GM18505 (cell line): Measurements from ENCODE around the gene TRPM4.

Experiments used
- ATAC-seq: cut with Tn5 transposase; IDR thresholded peaks from one replicate; pipeline ENCODE4 v1.9.1; 2021; ENCODE audit not compliant: unreplicated experiment
- POLR2A ChIP-seq: IDR thresholded peaks from 4 replicates; pipeline ENCODE4 v1.6.1; 2011; ENCODE audit warnings: borderline replicate concordance; ENCODE audit not compliant: insufficient read depth, insufficient read length; ENCODE audit errors: extremely low read depth

Gene TRPM4

DNA sequence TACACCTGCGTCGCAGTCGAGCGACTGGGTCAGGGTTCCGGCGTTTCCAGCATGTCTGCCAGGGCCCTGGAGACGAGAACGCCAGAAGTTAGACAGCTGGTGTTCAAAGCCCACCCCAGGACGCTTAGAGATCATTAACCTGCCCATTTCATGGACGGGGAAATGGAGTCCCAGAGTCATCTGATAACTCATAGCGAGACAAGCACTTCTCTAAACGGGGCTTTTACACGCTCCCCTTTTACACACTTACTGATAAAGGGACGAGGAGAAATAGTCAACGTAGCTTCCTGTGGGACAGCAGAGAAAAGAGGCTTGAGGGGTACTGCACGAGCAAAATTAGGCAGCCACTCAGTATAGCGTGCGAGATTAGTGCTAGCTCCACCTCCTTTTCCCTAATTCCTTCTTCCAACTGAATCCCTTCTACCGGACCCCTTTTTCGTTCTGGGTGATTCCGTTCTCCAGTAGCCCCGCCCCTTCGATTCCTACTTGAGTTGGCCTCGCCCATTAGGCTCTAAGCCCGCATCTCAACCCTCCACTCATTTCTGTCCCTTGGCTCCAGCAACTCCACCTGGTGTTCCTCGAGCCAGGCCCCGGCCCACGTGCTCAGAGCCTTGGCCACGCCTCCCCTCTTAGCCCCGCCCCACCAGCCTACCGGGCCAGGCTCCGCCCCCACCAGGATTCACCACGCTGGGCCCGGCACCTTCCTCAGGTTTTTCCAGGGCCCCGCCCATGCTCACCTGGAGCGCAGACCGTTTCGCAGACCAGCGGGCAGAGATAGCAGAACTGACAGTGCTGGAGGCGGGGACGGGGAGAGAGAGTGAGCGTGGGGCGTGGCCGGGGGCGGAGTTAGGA, 6.1 kb upstream of the TRPM4 start:
- no peak for ATAC-seq

DNA sequence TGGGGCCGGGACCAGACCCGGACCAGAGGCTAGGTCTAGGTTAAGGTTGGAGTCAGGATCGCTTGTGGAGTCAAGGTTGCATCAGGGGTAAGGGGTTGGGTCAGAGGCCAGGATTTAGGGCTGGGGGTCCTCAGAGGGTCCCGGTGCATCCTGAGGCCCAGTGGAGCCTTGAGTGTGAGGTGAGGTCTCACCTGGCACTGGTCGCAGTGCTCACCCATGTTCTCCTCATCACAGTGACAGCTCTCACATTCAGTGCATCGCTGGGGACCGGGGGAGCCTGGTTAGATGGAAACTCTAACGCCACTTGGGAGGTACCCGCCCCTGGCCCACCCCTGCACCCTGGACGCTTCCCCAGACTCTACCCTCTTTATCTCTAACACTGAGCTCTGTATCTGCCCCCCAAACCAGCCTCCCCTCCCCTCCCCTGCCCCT, 5.5 kb upstream of the TRPM4 start:
- no peak for TF ChIP-seq POLR2A
- no peak for ATAC-seq

More for the DNA sequence above, 6.1 kb upstream of the TRPM4 start:
- TF ChIP-seq POLR2A: no peak

DNA sequence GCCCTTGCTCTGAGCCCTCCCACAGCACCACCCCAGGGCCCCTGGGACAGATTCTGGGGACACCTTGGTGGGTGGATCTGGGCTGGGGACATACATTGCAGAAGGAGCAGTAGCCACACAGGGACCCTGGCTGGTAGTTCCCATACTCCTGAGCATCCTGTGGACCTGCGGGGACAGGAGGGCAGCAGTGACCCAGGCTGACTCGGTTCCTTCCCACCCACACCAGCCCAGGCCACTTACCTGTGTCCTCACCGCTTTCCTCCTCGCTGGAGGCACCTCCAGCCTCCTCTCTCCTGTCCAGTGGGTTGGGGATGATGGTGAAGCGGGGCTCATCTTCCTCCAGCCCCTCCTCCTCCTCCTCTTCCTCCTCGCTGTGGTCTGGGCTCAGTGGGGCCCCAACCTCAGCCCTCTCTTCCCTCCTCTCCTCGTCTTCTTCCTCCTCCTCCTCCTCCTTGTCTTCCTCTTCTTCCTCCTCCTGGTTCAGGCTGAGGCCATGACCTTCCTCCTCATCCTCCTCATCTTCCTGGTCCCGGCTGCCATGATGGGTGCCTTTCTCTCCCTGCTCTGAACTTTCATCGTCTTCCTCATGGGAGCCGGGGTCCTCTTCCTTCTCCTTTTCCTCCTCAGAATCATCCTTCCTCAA, 4.3 kb upstream of the TRPM4 start:
- TF ChIP-seq POLR2A: no peak
- no peak for ATAC-seq

DNA sequence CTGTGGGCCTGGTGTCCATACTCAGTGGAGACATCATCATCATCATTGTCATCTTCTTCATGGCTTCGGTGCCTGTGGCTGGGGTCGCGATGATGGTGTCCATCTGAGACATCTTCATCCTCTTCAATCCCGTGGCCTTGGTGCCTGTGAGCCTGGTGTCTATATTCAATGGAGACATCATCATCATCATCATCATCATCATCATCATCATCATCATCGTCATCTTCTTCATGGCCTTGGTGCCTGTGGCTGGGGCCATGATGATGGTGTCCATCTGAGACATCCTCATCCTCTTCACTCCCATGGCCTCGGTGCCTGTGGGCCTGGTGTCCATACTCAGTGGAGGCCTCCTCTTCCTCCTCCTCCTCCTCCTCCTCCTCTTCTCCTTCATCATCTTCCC, 3.3 kb upstream of the TRPM4 start:
- no peak for ATAC-seq
- no peak for TF ChIP-seq POLR2A

DNA sequence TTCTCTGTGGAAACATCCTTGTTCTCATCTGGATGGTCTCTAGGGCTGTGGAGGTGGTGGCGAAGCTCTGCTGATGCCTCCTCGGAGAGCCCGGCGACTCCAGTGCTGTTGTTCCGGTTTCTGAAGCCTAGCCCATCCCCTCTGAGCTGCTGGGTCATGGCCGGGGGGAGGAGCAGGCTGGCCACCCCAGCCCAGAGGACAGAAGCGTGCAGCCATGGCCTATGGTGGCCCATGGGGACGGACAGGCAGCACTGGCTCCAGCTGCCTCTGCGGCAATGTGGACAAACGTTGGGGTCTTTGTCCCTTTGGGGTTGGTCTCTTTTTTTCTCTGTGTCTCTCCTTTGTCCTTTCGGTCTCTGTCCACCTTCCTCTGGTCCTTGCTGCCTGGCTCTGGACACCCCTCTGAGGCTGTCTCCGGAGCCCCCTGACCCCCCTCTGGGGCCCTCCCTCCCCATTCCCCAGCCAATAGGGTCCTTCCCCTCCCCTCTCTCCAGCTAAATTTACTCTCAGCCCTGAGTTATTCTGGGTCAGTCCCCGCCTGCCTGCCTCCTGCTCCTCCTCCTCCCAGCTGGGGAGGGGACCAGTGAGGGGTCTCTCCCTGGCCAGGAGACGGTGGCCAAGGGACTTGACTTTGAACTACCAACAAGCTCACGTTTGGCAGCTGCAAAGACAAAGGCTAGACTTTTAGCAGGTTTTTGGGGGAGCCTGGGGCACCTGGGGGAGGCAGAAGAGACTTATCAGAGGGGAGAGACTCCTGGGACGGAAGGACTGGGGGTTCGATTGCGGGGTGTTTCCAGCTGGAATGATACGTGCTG, 2.4 kb upstream of the TRPM4 start, which contains the start of gene HRC:
HRC (minus strand) TSS at position 392 of the 815 bp plus-strand sequence; CDS start at position 233, 159 bp downstream.
- no peak for TF ChIP-seq POLR2A
- ATAC-seq: no peak

DNA sequence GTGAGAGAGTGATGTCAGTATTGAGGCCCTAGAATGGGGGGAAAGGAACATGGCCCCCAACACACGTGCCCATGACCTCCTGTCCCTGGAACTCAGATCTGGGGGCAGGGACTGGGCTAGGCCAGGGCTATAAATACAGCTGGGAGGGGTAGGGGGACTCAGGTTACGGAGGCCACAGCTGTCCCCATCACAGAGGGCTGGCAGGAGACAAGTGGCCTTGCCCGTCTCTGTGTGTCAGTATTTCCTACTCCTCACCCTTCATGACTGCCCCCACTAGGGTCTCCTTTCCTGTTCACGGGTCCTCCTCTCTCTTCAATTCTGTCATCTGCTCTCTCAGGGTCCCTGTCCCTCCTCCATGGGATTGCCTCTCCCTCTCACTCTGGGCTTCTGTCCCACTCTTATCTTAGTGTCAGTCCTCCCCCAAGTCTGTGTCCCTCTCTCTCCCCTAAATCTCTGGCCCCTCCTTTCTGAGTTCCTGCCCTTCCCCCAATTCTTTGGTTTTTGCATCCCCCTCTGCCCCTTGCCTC, 1.7 kb upstream of the TRPM4 start:
- no peak for ATAC-seq
- no peak for TF ChIP-seq POLR2A

DNA sequence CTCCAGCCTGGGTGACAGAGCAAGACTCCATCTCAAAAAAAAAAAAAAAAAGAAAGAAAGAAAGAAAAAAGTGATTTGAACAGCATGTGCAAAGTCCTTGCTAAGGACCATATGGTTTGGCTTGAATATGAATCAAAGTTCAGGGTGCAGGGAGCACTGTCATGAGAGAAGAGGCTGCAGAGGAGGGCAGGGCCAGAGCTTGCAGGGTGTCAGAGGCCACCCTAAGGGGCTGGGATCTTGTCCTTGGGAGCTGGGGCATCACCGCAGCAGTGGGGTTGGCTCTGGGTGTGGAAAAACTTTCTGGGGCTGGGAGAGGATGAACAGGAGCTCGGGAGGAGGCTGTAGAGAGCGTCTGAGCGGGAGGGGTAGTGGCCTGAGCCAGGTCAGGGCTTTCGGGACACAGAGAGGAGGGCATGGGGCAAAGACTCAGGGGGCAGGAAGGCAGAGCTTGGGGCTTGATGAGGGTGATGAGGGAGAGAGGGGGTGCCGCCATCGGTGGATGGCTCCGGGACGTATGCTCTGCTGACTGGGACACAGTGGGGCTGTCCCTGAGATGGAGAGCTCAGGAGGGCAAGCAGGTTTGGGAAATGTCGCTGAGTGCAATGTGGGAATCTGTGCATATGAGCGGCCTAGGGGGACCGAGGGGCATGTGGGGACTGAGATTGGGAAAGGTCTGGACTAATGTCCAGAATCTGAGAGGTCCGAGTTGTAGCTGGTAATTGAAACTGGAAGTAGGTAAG, 3.0 kb downstream of the TRPM4 start:
- TF ChIP-seq POLR2A: no peak
- no peak for ATAC-seq

DNA sequence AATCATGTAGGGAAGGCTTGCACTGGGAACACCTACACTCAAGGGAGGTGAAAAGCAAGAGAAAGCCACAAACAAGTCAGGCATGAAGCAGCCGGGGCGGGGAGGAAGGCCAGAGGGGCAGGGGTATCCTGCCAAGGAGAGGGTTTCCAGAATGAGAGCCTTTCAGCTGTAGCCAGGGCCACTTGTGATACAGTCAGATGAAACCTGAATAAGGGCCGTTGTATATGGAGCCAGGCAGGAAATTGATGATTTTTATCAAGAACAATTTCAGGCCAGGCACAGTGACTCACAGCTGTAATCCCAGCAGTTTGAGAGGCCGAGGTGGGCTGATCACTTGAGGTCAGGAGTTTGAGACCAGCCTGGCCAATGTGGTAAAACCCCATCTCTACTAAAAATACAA, 4.4 kb downstream of the TRPM4 start:
- ATAC-seq: no peak
- no peak for TF ChIP-seq POLR2A

DNA sequence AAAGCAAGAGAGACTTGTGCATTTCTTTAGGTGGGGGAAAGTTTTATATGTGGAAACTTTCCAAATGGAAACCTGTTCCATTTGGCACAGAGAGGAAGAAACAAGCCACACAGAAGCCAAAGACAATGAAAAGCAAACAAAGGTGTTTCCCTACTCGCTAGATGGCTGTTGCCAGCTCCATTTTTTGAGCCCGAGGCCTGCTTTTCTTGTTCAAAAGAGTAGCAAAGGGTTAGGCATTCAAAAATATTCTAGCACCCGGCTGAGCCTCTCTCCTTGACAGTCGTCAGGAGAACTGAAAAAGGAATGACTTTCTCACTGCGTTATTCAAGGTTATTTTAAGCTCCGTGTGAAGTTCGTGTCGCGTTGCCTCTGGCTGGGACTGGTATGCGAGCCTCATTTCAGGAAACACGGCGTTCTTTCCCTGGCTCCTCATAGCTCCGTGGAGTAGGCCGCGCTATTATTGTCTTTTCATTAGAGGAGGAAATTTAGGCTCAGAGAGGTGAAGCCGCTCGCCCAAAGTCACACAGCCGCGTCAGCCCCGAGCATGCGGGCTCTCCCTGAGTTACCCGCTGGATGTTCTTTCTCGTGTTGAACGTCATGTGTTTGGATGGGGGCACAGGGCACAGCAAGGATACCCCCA, 7.6 kb downstream of the TRPM4 start:
- no peak for ATAC-seq
- no peak for TF ChIP-seq POLR2A

DNA sequence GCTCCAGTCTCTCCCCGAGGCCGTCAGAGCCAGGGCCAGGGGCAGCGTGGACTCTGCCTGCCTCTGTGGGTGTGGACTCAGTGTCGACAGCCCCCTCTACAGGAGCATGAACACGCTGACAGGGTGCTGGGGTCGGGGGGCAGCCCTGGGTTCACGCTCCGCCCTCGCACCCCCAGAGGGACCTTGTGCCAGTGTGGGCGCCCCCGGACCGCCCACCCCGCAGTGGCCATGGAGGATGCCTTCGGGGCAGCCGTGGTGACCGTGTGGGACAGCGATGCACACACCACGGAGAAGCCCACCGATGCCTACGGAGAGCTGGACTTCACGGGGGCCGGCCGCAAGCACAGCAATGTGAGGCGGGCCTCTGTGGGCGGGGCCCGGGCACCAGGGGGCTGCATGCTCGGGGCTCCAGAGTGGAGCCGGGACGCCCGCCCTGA, 8.3 kb downstream of the TRPM4 start:
- TF ChIP-seq POLR2A: no peak
- ATAC-seq: no peak

DNA sequence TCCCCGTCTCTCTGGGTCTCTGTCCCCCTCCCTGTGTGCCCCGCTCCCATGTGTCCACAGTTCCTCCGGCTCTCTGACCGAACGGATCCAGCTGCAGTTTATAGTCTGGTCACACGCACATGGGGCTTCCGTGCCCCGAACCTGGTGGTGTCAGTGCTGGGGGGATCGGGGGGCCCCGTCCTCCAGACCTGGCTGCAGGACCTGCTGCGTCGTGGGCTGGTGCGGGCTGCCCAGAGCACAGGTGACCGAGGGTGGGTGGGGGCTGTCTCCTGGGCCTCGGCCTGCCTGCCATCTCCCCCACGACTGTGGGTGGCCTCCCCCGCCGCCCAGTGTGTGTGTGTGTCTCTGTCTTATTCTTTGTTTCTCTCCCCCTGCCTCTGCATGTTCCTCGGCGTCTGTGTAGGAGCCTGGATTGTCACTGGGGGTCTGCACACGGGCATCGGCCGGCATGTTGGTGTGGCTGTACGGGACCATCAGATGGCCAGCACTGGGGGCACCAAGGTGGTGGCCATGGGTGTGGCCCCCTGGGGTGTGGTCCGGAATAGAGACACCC, 10.3 kb downstream of the TRPM4 start:
- TF ChIP-seq POLR2A: no peak

DNA sequence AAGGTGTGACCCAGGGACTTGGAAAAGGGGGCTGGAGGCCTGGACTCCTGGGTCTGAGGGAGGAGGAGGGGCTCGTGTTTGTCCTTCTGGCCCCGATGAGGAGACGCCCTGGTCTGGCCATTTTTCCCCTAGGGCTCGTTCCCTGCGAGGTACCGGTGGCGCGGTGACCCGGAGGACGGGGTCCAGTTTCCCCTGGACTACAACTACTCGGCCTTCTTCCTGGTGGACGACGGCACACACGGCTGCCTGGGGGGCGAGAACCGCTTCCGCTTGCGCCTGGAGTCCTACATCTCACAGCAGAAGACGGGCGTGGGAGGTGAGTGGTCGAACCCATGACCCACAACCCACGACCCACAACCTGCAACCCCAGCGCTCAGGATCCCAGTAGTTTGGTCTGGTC, 10.8 kb downstream of the TRPM4 start:
- no peak for TF ChIP-seq POLR2A
- no peak for ATAC-seq

More for the DNA sequence above, 10.3 kb downstream of the TRPM4 start:
- no peak for ATAC-seq
